SK-N-SH treated with all-trans-retinoic acid at 6 μM for 48 hours (cell line): ENCODE measurements around the gene PTPRN2.

Experiments
- ATAC-seq: fragments of 200-7000 bp; cut with Tn5 transposase; 3 replicates; pipeline ENCODE4 v1.9.1; 2020; ENCODE audit warnings: mild to moderate bottlenecking, moderate library complexity
- ARNTL ChIP-seq: fragments of 450-650 bp; formaldehyde crosslinking; IDR thresholded peaks from 2 replicates; pipeline ENCODE4 v1.5.0; 2020; ENCODE audit warnings: low read depth, mild to moderate bottlenecking, moderate library complexity, borderline replicate concordance
- BACH2 ChIP-seq: fragments of 250-450 bp; sonication (Bioruptor Pico); IDR thresholded peaks from 2 replicates; pipeline ENCODE4 v1.9.0; 2021; ENCODE audit warnings: mild to moderate bottlenecking, borderline replicate concordance
- CSDC2 ChIP-seq: fragments of 250-450 bp; sonication (Bioruptor Pico); IDR thresholded peaks from 2 replicates; pipeline ENCODE4 v1.5.0; 2020; ENCODE audit warnings: mild to moderate bottlenecking, moderate library complexity
- CSRNP3 ChIP-seq: fragments of 250-450 bp; sonication (Bioruptor Pico); IDR thresholded peaks from 2 replicates; pipeline ENCODE4 v1.5.1; 2021; ENCODE audit warnings: mild to moderate bottlenecking, moderate library complexity
- ESRRG ChIP-seq: fragments of 250-450 bp; sonication (Bioruptor Pico); IDR thresholded peaks from 2 replicates; pipeline ENCODE4 v1.6.1; 2021; ENCODE audit warnings: mild to moderate bottlenecking
- GLIS3 ChIP-seq: fragments of 250-450 bp; sonication (Bioruptor Pico); IDR thresholded peaks from 2 replicates; pipeline ENCODE4 v1.5.0; 2020; ENCODE audit warnings: mild to moderate bottlenecking, moderate library complexity
- ISL1 ChIP-seq: fragments of 250-450 bp; sonication (Bioruptor Pico); IDR thresholded peaks from 2 replicates; pipeline ENCODE4 v2.1.2; 2022; ENCODE audit warnings: mild to moderate bottlenecking, moderate library complexity
- OSR1 ChIP-seq: fragments of 250-450 bp; sonication (Bioruptor Pico); IDR thresholded peaks from 2 replicates; pipeline ENCODE4 v1.8.0; 2022; ENCODE audit warnings: moderate library complexity, mild to moderate bottlenecking, inconsistent platforms
- PATZ1 ChIP-seq: fragments of 250-450 bp; sonication (Bioruptor Pico); IDR thresholded peaks from 2 replicates; pipeline ENCODE4 v1.8.0; 2020; ENCODE audit warnings: mild to moderate bottlenecking, moderate library complexity, borderline replicate concordance
- POU6F1 ChIP-seq: fragments of 250-450 bp; sonication (Bioruptor Pico); IDR thresholded peaks from 2 replicates; pipeline ENCODE4 v1.8.0; 2021; ENCODE audit warnings: low read depth, mild to moderate bottlenecking, moderate library complexity, borderline replicate concordance
- PPARA ChIP-seq: fragments of 250-450 bp; sonication (Bioruptor Pico); IDR thresholded peaks from 2 replicates; pipeline ENCODE4 v1.5.0; 2020; ENCODE audit warnings: mild to moderate bottlenecking, borderline replicate concordance
- TCF4 ChIP-seq: fragments of 250-450 bp; sonication (Bioruptor Pico); IDR thresholded peaks from 2 replicates; pipeline ENCODE4 v1.8.0; 2021; ENCODE audit warnings: mild to moderate bottlenecking, moderate library complexity, borderline replicate concordance
- TOX ChIP-seq: fragments of 250-450 bp; sonication (Bioruptor Pico); IDR thresholded peaks from 2 replicates; pipeline ENCODE4 v1.8.0; 2021; ENCODE audit warnings: mild to moderate bottlenecking, moderate library complexity, borderline replicate concordance
- TSHZ2 ChIP-seq: fragments of 250-450 bp; sonication (Bioruptor Pico); IDR thresholded peaks from 2 replicates; pipeline ENCODE4 v1.5.0; 2020; ENCODE audit warnings: mild to moderate bottlenecking, moderate library complexity
- ZC3H10 ChIP-seq: fragments of 250-450 bp; sonication (Bioruptor Pico); IDR thresholded peaks from 2 replicates; pipeline ENCODE4 v1.5.1; 2021; ENCODE audit warnings: mild to moderate bottlenecking, moderate library complexity
- ZNF565 ChIP-seq: fragments of 450-650 bp; formaldehyde crosslinking; conservative IDR thresholded peaks from 2 replicates; pipeline ENCODE4 v1.5.0; 2020; ENCODE audit warnings: low read depth, mild to moderate bottlenecking, moderate library complexity
- ZNF70 ChIP-seq: fragments of 450-650 bp; formaldehyde crosslinking; IDR thresholded peaks from 2 replicates; pipeline ENCODE4 v1.5.0; 2020; ENCODE audit warnings: mild to moderate bottlenecking, moderate library complexity
- ZNF8 ChIP-seq: fragments of 450-650 bp; formaldehyde crosslinking; IDR thresholded peaks from 2 replicates; pipeline ENCODE4 v1.5.0; 2020; ENCODE audit warnings: mild to moderate bottlenecking, moderate library complexity

Gene PTPRN2

GRCh38 chr7:157992511-157993160 is 595.0 kb downstream of the PTPRN2 start (continued):
- TF ChIP-seq PATZ1 (CRISPR knock-in tag), result no peak
- no peak for TF ChIP-seq POU6F1
- TF ChIP-seq, all 23 proteins: peak for 0

GRCh38 chr7:157991761-157992160 is 595.9 kb downstream of the PTPRN2 start:
- TF ChIP-seq ESRRG (CRISPR knock-in tag), result no peak
- TF ChIP-seq, all 23 proteins: peak for 0
- ATAC-seq, result no peak

- TF ChIP-seq CSRNP3 (CRISPR knock-in tag) (no peak), BACH2 (no peak), ISL1 (no peak), CSDC2 (CRISPR knock-in tag) (no peak), OSR1 (CRISPR knock-in tag) (no peak), TOX (no peak), PPARA (CRISPR knock-in tag) (no peak), TSHZ2 (no peak), ZNF8 (CRISPR knock-in tag) (no peak), ARNTL (CRISPR knock-in tag) (no peak), ZNF565 (CRISPR knock-in tag) (no peak), ZNF70 (CRISPR knock-in tag) (no peak)
- ATAC-seq, result no peak
These were observed 596.3 kb downstream of the PTPRN2 start for GRCh38 chr7:157991351-157991750.

GRCh38 chr7:157990881-157991250 is 596.8 kb downstream of the PTPRN2 start:
- TF ChIP-seq ZC3H10 (no peak), GLIS3 (no peak), TCF4 (CRISPR knock-in tag) (no peak), PATZ1 (CRISPR knock-in tag) (no peak), ISL1 (no peak)
- ATAC-seq, result no peak; the same call in 2 of the 3 replicates
